DMS153 treated with DMSO at 0.1 percent for 48 hours (cell line): ENCODE results near the gene PPP1R2B.
"Not testable (repeated sequence)": the region's sequence is repeated elsewhere in the genome, so short reads cannot be mapped to it uniquely, and the experiment has no call there.

Source experiments
- DNase-seq: peaks from one replicate; lab custom pipeline; 2025; ENCODE audit not compliant: unreplicated experiment; lab: John Stamatoyannopoulos, UW

Gene PPP1R2B

GRCh38 chr5:156850206-156850751, at the start of gene PPP1R2B:
PPP1R2B (plus strand) TSS chr5:156850295; CDS start chr5:156850563, 268 bp downstream.
- DNase-seq, result no peak

GRCh38 chr5:156800929-156801328, 49.2 kb upstream of the PPP1R2B start:
- DNase-seq, result no peak

- no peak for DNase-seq
These were observed 47.6 kb upstream of the PPP1R2B start for GRCh38 chr5:156802501-156802900.

- DNase-seq, result no peak
These were observed 46.7 kb upstream of the PPP1R2B start for GRCh38 chr5:156803404-156803803.

- no peak for DNase-seq
These were observed 37.1 kb upstream of the PPP1R2B start for GRCh38 chr5:156812959-156813358.

GRCh38 chr5:156815988-156816599, 34.0 kb upstream of the PPP1R2B start:
- no peak for DNase-seq

- no peak for DNase-seq
These were observed 30.6 kb upstream of the PPP1R2B start for GRCh38 chr5:156819537-156819936.

GRCh38 chr5:156819967-156820581, 30.0 kb upstream of the PPP1R2B start:
- DNase-seq, result no peak

- no peak for DNase-seq
These were observed 25.9 kb upstream of the PPP1R2B start for GRCh38 chr5:156824241-156824640.

GRCh38 chr5:156824800-156825199, 25.3 kb upstream of the PPP1R2B start:
- peak; percentile 16 for DNase-seq

- no peak for DNase-seq
These were observed 24.4 kb upstream of the PPP1R2B start for GRCh38 chr5:156825688-156826087.

GRCh38 chr5:156826150-156826549, 23.9 kb upstream of the PPP1R2B start:
- DNase-seq, result no peak

GRCh38 chr5:156834916-156835315, 15.2 kb upstream of the PPP1R2B start:
- DNase-seq, result no peak

- no peak for DNase-seq
These were observed 14.2 kb upstream of the PPP1R2B start for GRCh38 chr5:156835905-156836304.

GRCh38 chr5:156836846-156837245, 13.2 kb upstream of the PPP1R2B start:
- no peak for DNase-seq

- no peak for DNase-seq
These were observed 11.1 kb upstream of the PPP1R2B start for GRCh38 chr5:156838961-156839360.

GRCh38 chr5:156841737-156842136, 8.4 kb upstream of the PPP1R2B start:
- DNase-seq, result no peak

- DNase-seq, result no peak
These were observed 3.2 kb upstream of the PPP1R2B start for GRCh38 chr5:156846914-156847313.

GRCh38 chr5:156848447-156848846, 1.6 kb upstream of the PPP1R2B start:
- DNase-seq, result not testable (repeated sequence)

GRCh38 chr5:156851880-156852279, 1.8 kb downstream of the PPP1R2B start:
- no peak for DNase-seq

GRCh38 chr5:156853055-156853454, 3.0 kb downstream of the PPP1R2B start:
- not testable (repeated sequence) for DNase-seq

GRCh38 chr5:156865427-156865826, 15.3 kb downstream of the PPP1R2B start:
- DNase-seq, result no peak

- no peak for DNase-seq
These were observed 20.4 kb downstream of the PPP1R2B start for GRCh38 chr5:156870498-156870839.
